Endothelial cell of umbilical vein (primary cell): ENCODE measurements around the gene COG2. TPM values are rescaled to one million over a fixed set of nuclear protein-coding genes. Genes with fewer than 3 reads are reported as not detected.

Experiments used
- BruUV-seq: library from RNA; stranded (reverse); fragments of 400-500 nt; replicated peaks from 2 replicates; lab custom pipeline; 2021; lab: Mats Ljungman, UMichigan
- CTCF ChIA-PET: fragments of 300-600, 350-600 bp; sonication (Branson Sonifier 250); formaldehyde crosslinking; loops from one replicate; lab custom pipeline; 2021; ENCODE audit warnings: antibody characterized with exemption, inconsistent platforms; lab: Charles Lee
- POLR2A ChIA-PET: fragments of 300-600, 350-600 bp; sonication (Branson Sonifier 250); formaldehyde crosslinking; loops from one replicate; lab custom pipeline; 2021; ENCODE audit warnings: antibody characterized with exemption, inconsistent platforms; lab: Charles Lee
- DNase-seq: peaks from one replicate; pipeline ENCODE4 v3.0.0-alpha.2; 2011; ENCODE audit warnings: low read depth, low spot score
- FAIRE-seq: peaks from 2 replicates; lab custom pipeline; 2011; peaks lifted over from hg19 to GRCh38; lab: Jason Lieb, UNC
- H2AFZ ChIP-seq: 2 replicates; pipeline ENCODE4 v1.6.0; 2012; ENCODE audit warnings: low read depth, low read length, control low read depth, inconsistent platforms
- H3K27ac ChIP-seq: 2 replicates; pipeline ENCODE4 v1.5.1; 2011; ENCODE audit warnings: low read depth, mild to moderate bottlenecking, control low read depth, low read length, moderate library complexity; ENCODE audit not compliant: insufficient read depth
- H3K27me3 ChIP-seq, 2 experiments: 2 replicates each; pipeline versions ENCODE4 v1.6.0 to v1.6.1; 2011; ENCODE audit warnings: low read length in 2 of 2, mixed read lengths in 1 of 2; ENCODE audit not compliant: control insufficient read depth in 2 of 2, insufficient read depth in 2 of 2
- H3K36me3 ChIP-seq, 2 experiments: 2 replicates in 1 of 2; 3 replicates in 1 of 2; pipeline ENCODE4 v1.5.1; 2011; ENCODE audit warnings: low read length in 2 of 2, mild to moderate bottlenecking in 1 of 2, moderate library complexity in 1 of 2; ENCODE audit not compliant: control insufficient read depth in 2 of 2, insufficient read depth in 2 of 2; ENCODE audit errors: extremely low read depth in 1 of 2
- H3K4me1 ChIP-seq: 3 replicates; pipeline ENCODE4 v1.5.1; 2011; ENCODE audit warnings: mild to moderate bottlenecking, low read length; ENCODE audit not compliant: control insufficient read depth, insufficient read depth; ENCODE audit errors: extremely low read depth
- H3K4me2 ChIP-seq: 2 replicates; pipeline ENCODE4 v1.6.1; 2011; ENCODE audit warnings: low read length, control low read depth, mixed read lengths; ENCODE audit not compliant: insufficient read depth
- H3K4me3 ChIP-seq, 3 experiments: fragments of 200-600 bp in 1 of 3; sonication (generic), shearing (Covaris generic) in 1 of 3; replicated peaks in 1 of 3; 2 replicates each; pipeline ENCODE4 v1.5.1; 2011 to 2016; ENCODE audit warnings: control low read depth in 3 of 3, low read length in 3 of 3, mild to moderate bottlenecking in 2 of 3, inconsistent platforms in 1 of 3, low read depth in 1 of 3, moderate library complexity in 1 of 3; ENCODE audit not compliant: insufficient read depth in 1 of 3
- H3K79me2 ChIP-seq: 2 replicates; pipeline ENCODE4 v1.6.0; 2012; ENCODE audit warnings: low read length, inconsistent platforms; ENCODE audit not compliant: control insufficient read depth, insufficient read depth
- H3K9ac ChIP-seq: replicated peaks from 2 replicates; pipeline ENCODE3; 2011; ENCODE audit warnings: low read length, control low read depth; ENCODE audit not compliant: insufficient read depth; ENCODE audit errors: extremely low read depth
- H3K9me1 ChIP-seq: replicated peaks from 3 replicates; pipeline ENCODE4 v1.6.0; 2011; ENCODE audit warnings: mild to moderate bottlenecking, low read length; ENCODE audit not compliant: control insufficient read depth, insufficient read depth; ENCODE audit errors: extremely low read depth
- H3K9me3 ChIP-seq: replicated peaks from 2 replicates; pipeline ENCODE4 v1.5.1; 2012; ENCODE audit warnings: low read length, inconsistent platforms; ENCODE audit not compliant: control insufficient read depth, insufficient read depth
- H4K20me1 ChIP-seq: replicated peaks from 2 replicates; pipeline ENCODE3; 2011; ENCODE audit warnings: mild to moderate bottlenecking, low read length; ENCODE audit not compliant: control insufficient read depth, insufficient read depth; ENCODE audit errors: extremely low read depth
- CTCF ChIP-seq, 2 donors: IDR thresholded peaks; 1 replicate in 1 of 2; 2 replicates in 1 of 2; pipeline ENCODE4 v1.5.1; 2011; ENCODE audit warnings: low read length in 2 of 2, mild to moderate bottlenecking in 2 of 2, moderate library complexity in 2 of 2, control low read depth in 1 of 2, inconsistent platforms in 1 of 2, low read depth in 1 of 2; ENCODE audit not compliant: insufficient read depth in 1 of 2; ENCODE audit errors: extremely low read depth in 1 of 2
- FOS ChIP-seq: IDR thresholded peaks from 2 replicates; pipeline ENCODE4 v1.6.1; 2011; ENCODE audit warnings: mild to moderate bottlenecking, low read length, moderate library complexity, borderline replicate concordance; ENCODE audit not compliant: insufficient read depth
- GATA2 ChIP-seq: IDR thresholded peaks from 2 replicates; pipeline ENCODE4 v1.7.0; 2011; ENCODE audit warnings: low read depth, mild to moderate bottlenecking, moderate library complexity, mixed read lengths, low read length; ENCODE audit not compliant: insufficient read length, insufficient read depth
- JUN ChIP-seq: IDR thresholded peaks from 2 replicates; pipeline ENCODE4 v1.6.1; 2011; ENCODE audit warnings: borderline replicate concordance, low read depth; ENCODE audit not compliant: insufficient read length, insufficient read depth
- MAX ChIP-seq: IDR thresholded peaks from 2 replicates; pipeline ENCODE4 v1.6.1; 2011; ENCODE audit not compliant: insufficient read depth, insufficient read length
- MYC ChIP-seq: IDR thresholded peaks from one replicate; pipeline ENCODE4 v1.6.1; 2011; ENCODE audit warnings: mild to moderate bottlenecking, low read depth, low read length
- POLR2A ChIP-seq: IDR thresholded peaks from 2 replicates; pipeline ENCODE4 v1.6.1; 2012; ENCODE audit warnings: low read depth, mild to moderate bottlenecking, control low read depth, low read length
- POLR2AphosphoS5 ChIP-seq: IDR thresholded peaks from 2 replicates; pipeline ENCODE4 v1.6.1; 2012; ENCODE audit warnings: low read depth, mild to moderate bottlenecking, control low read depth, low read length, moderate library complexity; ENCODE audit not compliant: insufficient read depth
- dilution Hi-C: fragments of 300-500 bp; cut with MboI; formaldehyde crosslinking; loops from one replicate; pipeline ENCODE4 v1.15.0; 2019; ENCODE audit warnings: low sequenced_read_pairs; ENCODE audit not compliant: extremely low pct_ligation_motif_present
- intact Hi-C: fragments of 100-400 bp; cut with micrococcal nuclease; formaldehyde crosslinking; loops from one replicate; pipeline ENCODE4 v1.10.0; 2022
- polyA plus RNA-seq, 4 experiments: library from polyadenylated mRNA; depleted of rRNA in 3 of 4; stranded (reverse) in 3 of 4; unstranded in 1 of 4; fragments of >200 nt; gene quantifications; 2 replicates each; pipeline versions ENCODE4 v1.2.1 to v1.2.3, GENCODE V29; 2011 to 2012; ENCODE audit warnings: missing spikeins in 1 of 4
- total RNA-seq: library from RNA; stranded (reverse); gene quantifications from 2 replicates; pipeline ENCODE4 v1.2.3, GENCODE V29; 2021

Gene COG2
- total and polyA plus RNA-seq, 2 donors (not counting 3 experiments of a cell fraction or from before 2014, with no cell fraction given) = 7.6 to 24.2 TPM

GRCh38 chr1:230598745-230599144 lies 43.5 kb upstream of the COG2 start:
- no peak overlapping the region for H3K4me2 ChIP-seq
- H3K36me3 ChIP-seq = no peaks in the 10 kb centered on the region
- no peak overlapping the region for H2AFZ ChIP-seq
- ChIA-PET POLR2A (no interaction called here), CTCF (no interaction called here)
- H4K20me1 ChIP-seq = no peaks in the 10 kb centered on the region
- H3K9ac ChIP-seq = no peak overlapping the region
- FAIRE-seq = no peak
- intact Hi-C loops (no loop called here), dilution Hi-C loops (no loop called here)
- no peaks in the 10 kb centered on the region for H3K9me3 ChIP-seq
- no peak overlapping the region for H3K4me3 ChIP-seq
- H3K79me2 ChIP-seq = no peaks in the 10 kb centered on the region
- H3K27me3 ChIP-seq = no peaks in the 10 kb centered on the region
- DNase-seq = no peak
- BruUV-seq = no TSS peak
- no peak overlapping the region for H3K27ac ChIP-seq
- H3K4me1 ChIP-seq = no peaks in the 10 kb centered on the region
- H3K9me1 ChIP-seq = no peaks in the 10 kb centered on the region
- TF ChIP-seq POLR2AphosphoS5 (no peak), CTCF (IDR thresholded peaks at IDR 0.05; ENCODE audit: extremely low read depth in 1 of 2, insufficient read depth in 1 of 2, low read depth in 1 of 2, low read length in 2 of 2) (no peak), GATA2 (no peak), MAX (no peak), POLR2A (no peak), JUN (no peak), FOS (no peak), MYC (no peak)
